Measurements from ENCODE around the gene RAB9A. TPM values are rescaled to one million over a fixed set of nuclear protein-coding genes. Genes with fewer than 3 reads are reported as not detected.
A peak's percentile ranks its signal among the peaks of the same experiment; 100 is the strongest.

Gene RAB9A
- total and polyA plus RNA-seq, 9 of the 15 experiments (the other 6 are each of a cell fraction or from before 2014, with no cell fraction given), result 13.5 to 20.8 (median 17.7) TPM

DNA sequence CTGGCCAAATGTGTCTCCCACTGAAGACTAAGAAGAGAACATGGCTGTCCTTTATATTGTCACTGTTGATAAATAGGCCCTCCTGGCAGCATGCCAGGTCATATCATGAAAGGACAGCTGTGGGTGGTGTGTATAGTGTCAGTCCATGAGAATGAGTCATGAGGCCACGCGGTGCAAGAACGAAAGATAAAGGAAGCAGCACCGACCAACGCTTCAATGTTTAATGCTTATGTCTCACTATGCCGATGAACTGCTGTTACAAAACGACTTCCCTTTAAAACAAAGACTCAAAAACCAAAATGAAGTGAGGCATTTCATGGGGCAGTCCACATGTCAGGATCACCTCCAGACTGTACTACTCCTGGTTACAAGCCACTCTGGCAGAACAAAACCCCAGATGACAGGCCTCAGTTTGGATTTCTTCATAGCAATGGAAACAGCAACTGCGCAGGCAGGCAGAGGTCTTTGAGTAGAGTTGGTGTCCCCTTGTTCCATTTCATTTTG, 41.2 kb upstream of the RAB9A start (continued):
- TF ChIP-seq, protein P1, sequence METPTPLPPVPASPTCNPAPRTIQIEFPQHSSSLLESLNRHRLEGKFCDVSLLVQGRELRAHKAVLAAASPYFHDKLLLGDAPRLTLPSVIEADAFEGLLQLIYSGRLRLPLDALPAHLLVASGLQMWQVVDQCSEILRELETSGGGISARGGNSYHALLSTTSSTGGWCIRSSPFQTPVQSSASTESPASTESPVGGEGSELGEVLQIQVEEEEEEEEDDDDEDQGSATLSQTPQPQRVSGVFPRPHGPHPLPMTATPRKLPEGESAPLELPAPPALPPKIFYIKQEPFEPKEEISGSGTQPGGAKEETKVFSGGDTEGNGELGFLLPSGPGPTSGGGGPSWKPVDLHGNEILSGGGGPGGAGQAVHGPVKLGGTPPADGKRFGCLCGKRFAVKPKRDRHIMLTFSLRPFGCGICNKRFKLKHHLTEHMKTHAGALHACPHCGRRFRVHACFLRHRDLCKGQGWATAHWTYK (CRISPR knock-in tag; IDR thresholded peaks at IDR 0.05), result no peak
- TF ChIP-seq TCF7L2 (IDR thresholded peaks at IDR 0.05; ENCODE audit: low read depth, low read length) (no peak), SIN3A (IDR thresholded peaks at IDR 0.05; ENCODE audit: borderline replicate concordance in 2 of 2, control insufficient read depth in 1 of 2, low read depth in 2 of 2, low read length in 2 of 2) (no peak), ZNF134 (CRISPR knock-in tag; conservative IDR thresholded peaks at IDR 0.05) (0 out of 2 replicates have a peak, but pooled peaks have one; percentile 19), HDAC6 (IDR thresholded peaks at IDR 0.05; ENCODE audit: low read depth, low read length) (no peak), ZNF551 (CRISPR knock-in tag; IDR thresholded peaks at IDR 0.05) (no peak), SMARCA4 (IDR thresholded peaks at IDR 0.05) (peak; percentile 98), MYC (IDR thresholded peaks at IDR 0.05; ENCODE audit: low read depth, low read length) (peak; percentile 95), MYC (CRISPR knock-in tag; IDR thresholded peaks at IDR 0.05; ENCODE audit: borderline replicate concordance, low read depth) (no peak), ELF2 (CRISPR knock-in tag; IDR thresholded peaks at IDR 0.05) (no peak), ZZZ3 (IDR thresholded peaks at IDR 0.05) (no peak), POLR3A (IDR thresholded peaks at IDR 0.05; ENCODE audit: borderline replicate concordance, extremely low read depth, insufficient read depth, insufficient read length) (no peak), LEF1 (IDR thresholded peaks at IDR 0.05) (peak; percentile 96), ZNF695 (CRISPR knock-in tag; IDR thresholded peaks at IDR 0.05) (no peak), NR1H2 (CRISPR knock-in tag; IDR thresholded peaks at IDR 0.05) (no peak), RBFOX2 (IDR thresholded peaks at IDR 0.05; ENCODE audit: low read depth, low read length) (peak; percentile 66)
- TF ChIP-seq, protein P2, sequence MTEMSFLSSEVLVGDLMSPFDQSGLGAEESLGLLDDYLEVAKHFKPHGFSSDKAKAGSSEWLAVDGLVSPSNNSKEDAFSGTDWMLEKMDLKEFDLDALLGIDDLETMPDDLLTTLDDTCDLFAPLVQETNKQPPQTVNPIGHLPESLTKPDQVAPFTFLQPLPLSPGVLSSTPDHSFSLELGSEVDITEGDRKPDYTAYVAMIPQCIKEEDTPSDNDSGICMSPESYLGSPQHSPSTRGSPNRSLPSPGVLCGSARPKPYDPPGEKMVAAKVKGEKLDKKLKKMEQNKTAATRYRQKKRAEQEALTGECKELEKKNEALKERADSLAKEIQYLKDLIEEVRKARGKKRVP (CRISPR knock-in tag; IDR thresholded peaks at IDR 0.05), result no peak
- TF ChIP-seq, protein P3, sequence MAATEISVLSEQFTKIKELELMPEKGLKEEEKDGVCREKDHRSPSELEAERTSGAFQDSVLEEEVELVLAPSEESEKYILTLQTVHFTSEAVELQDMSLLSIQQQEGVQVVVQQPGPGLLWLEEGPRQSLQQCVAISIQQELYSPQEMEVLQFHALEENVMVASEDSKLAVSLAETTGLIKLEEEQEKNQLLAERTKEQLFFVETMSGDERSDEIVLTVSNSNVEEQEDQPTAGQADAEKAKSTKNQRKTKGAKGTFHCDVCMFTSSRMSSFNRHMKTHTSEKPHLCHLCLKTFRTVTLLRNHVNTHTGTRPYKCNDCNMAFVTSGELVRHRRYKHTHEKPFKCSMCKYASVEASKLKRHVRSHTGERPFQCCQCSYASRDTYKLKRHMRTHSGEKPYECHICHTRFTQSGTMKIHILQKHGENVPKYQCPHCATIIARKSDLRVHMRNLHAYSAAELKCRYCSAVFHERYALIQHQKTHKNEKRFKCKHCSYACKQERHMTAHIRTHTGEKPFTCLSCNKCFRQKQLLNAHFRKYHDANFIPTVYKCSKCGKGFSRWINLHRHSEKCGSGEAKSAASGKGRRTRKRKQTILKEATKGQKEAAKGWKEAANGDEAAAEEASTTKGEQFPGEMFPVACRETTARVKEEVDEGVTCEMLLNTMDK (IDR thresholded peaks at IDR 0.05; ENCODE audit: borderline replicate concordance, insufficient read depth, low read depth, low read length, poor library complexity, severe bottlenecking), result no peak
- TF ChIP-seq, protein P4, sequence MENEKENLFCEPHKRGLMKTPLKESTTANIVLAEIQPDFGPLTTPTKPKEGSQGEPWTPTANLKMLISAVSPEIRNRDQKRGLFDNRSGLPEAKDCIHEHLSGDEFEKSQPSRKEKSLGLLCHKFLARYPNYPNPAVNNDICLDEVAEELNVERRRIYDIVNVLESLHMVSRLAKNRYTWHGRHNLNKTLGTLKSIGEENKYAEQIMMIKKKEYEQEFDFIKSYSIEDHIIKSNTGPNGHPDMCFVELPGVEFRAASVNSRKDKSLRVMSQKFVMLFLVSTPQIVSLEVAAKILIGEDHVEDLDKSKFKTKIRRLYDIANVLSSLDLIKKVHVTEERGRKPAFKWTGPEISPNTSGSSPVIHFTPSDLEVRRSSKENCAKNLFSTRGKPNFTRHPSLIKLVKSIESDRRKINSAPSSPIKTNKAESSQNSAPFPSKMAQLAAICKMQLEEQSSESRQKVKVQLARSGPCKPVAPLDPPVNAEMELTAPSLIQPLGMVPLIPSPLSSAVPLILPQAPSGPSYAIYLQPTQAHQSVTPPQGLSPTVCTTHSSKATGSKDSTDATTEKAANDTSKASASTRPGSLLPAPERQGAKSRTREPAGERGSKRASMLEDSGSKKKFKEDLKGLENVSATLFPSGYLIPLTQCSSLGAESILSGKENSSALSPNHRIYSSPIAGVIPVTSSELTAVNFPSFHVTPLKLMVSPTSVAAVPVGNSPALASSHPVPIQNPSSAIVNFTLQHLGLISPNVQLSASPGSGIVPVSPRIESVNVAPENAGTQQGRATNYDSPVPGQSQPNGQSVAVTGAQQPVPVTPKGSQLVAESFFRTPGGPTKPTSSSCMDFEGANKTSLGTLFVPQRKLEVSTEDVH (IDR thresholded peaks at IDR 0.05; ENCODE audit: low read depth, partially characterized antibody), result peak; percentile 29
- TF ChIP-seq, protein P5, sequence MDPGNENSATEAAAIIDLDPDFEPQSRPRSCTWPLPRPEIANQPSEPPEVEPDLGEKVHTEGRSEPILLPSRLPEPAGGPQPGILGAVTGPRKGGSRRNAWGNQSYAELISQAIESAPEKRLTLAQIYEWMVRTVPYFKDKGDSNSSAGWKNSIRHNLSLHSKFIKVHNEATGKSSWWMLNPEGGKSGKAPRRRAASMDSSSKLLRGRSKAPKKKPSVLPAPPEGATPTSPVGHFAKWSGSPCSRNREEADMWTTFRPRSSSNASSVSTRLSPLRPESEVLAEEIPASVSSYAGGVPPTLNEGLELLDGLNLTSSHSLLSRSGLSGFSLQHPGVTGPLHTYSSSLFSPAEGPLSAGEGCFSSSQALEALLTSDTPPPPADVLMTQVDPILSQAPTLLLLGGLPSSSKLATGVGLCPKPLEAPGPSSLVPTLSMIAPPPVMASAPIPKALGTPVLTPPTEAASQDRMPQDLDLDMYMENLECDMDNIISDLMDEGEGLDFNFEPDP (CRISPR knock-in tag; IDR thresholded peaks at IDR 0.05), result no peak
